Rectal smooth muscle tissue (tissue), 1 donor: ENCODE results near the gene MAPK6.

Source experiments
- H3K27ac ChIP-seq: one replicate; pipeline ENCODE4 v1.7.0; 2013; ENCODE audit warnings: low read depth, low read length, inconsistent platforms
- H3K27me3 ChIP-seq: one replicate; pipeline ENCODE4 v1.7.0; 2013; ENCODE audit warnings: low read length; ENCODE audit not compliant: control insufficient read depth, insufficient read depth
- H3K36me3 ChIP-seq: one replicate; pipeline ENCODE4 v1.7.0; 2013; ENCODE audit warnings: low read length; ENCODE audit not compliant: control insufficient read depth, insufficient read depth
- H3K4me1 ChIP-seq: one replicate; pipeline ENCODE4 v1.7.0; 2013; ENCODE audit warnings: low read length; ENCODE audit not compliant: control insufficient read depth, insufficient read depth
- H3K4me3 ChIP-seq: one replicate; pipeline ENCODE4 v1.7.0; 2013; ENCODE audit warnings: low read length
- H3K9ac ChIP-seq: one replicate; pipeline ENCODE4 v1.7.0; 2013; ENCODE audit warnings: low read length

The MAPK6 gene

GRCh38 chr15:52109559-52110451, 90.8 kb downstream of the MAPK6 start:
- no peaks in the 10 kb centered on the region for H3K36me3 ChIP-seq
- no peak overlapping the region for H3K4me3 ChIP-seq
- no peaks in the 10 kb centered on the region for H3K4me1 ChIP-seq
- H3K9ac ChIP-seq: no peak overlapping the region
- H3K27me3 ChIP-seq: no peaks in the 10 kb centered on the region
- no peak overlapping the region for H3K27ac ChIP-seq

- no peak overlapping the region for H3K27ac ChIP-seq
- H3K36me3 ChIP-seq: no peaks in the 10 kb centered on the region
- H3K4me3 ChIP-seq: peak overlapping the region; percentile 51
- no peak overlapping the region for H3K9ac ChIP-seq
- H3K27me3 ChIP-seq: no peaks in the 10 kb centered on the region
- no peaks in the 10 kb centered on the region for H3K4me1 ChIP-seq
These were observed 92.6 kb downstream of the MAPK6 start for GRCh38 chr15:52111517-52112202.

GRCh38 chr15:52112203-52112750, 93.3 kb downstream of the MAPK6 start:
- Histone ChIP-seq H3K4me1 (no peaks in the 10 kb centered on the region), H3K36me3 (no peaks in the 10 kb centered on the region), H3K27me3 (no peaks in the 10 kb centered on the region), H3K4me3 (peak overlapping the region; percentile 51), H3K27ac (no peak overlapping the region), H3K9ac (no peak overlapping the region)

- no peak overlapping the region for H3K4me3 ChIP-seq
- no peak overlapping the region for H3K27ac ChIP-seq
- H3K4me1 ChIP-seq: no peaks in the 10 kb centered on the region
- no peaks in the 10 kb centered on the region for H3K36me3 ChIP-seq
- no peak overlapping the region for H3K9ac ChIP-seq
- no peaks in the 10 kb centered on the region for H3K27me3 ChIP-seq
These were observed 94.2 kb downstream of the MAPK6 start for GRCh38 chr15:52113235-52113634.

- H3K36me3 ChIP-seq: no peaks in the 10 kb centered on the region
- no peak overlapping the region for H3K27ac ChIP-seq
- H3K4me3 ChIP-seq: no peak overlapping the region
- no peaks in the 10 kb centered on the region for H3K27me3 ChIP-seq
- H3K4me1 ChIP-seq: no peaks in the 10 kb centered on the region
- H3K9ac ChIP-seq: no peak overlapping the region
These were observed 94.7 kb downstream of the MAPK6 start for GRCh38 chr15:52113708-52114107.

- H3K4me3 ChIP-seq: no peak overlapping the region
- no peaks in the 10 kb centered on the region for H3K4me1 ChIP-seq
- H3K27me3 ChIP-seq: no peaks in the 10 kb centered on the region
- no peaks in the 10 kb centered on the region for H3K36me3 ChIP-seq
- no peak overlapping the region for H3K27ac ChIP-seq
- no peak overlapping the region for H3K9ac ChIP-seq
These were observed 95.4 kb downstream of the MAPK6 start for GRCh38 chr15:52114261-52115055.

GRCh38 chr15:52115598-52116427, 96.8 kb downstream of the MAPK6 start:
- Histone ChIP-seq H3K36me3 (no peaks in the 10 kb centered on the region), H3K9ac (no peak overlapping the region), H3K4me3 (no peak overlapping the region), H3K4me1 (no peaks in the 10 kb centered on the region), H3K27ac (no peak overlapping the region), H3K27me3 (no peaks in the 10 kb centered on the region)
